HCT116 (cell line): ENCODE data around the gene CCR2. TPM values are rescaled to one million over a fixed set of nuclear protein-coding genes. Genes with fewer than 3 reads are reported as not detected.

Experiments used
- ATAC-seq: fragments of 200-7000 bp; cut with Tn5 transposase; 2 replicates; pipeline ENCODE4 v1.9.1; 2020; ENCODE audit warnings: mild to moderate bottlenecking, moderate library complexity
- BruUV-seq: library from RNA; stranded (reverse); fragments of 400-500 nt; replicated peaks from 2 replicates; lab custom pipeline; 2021; lab: Mats Ljungman, UMichigan
- CTCF ChIA-PET: fragments of 300-600 bp; sonication (Branson Sonifier 250); formaldehyde crosslinking; loops from one replicate; lab custom pipeline; 2021; ENCODE audit warnings: antibody characterized with exemption; lab: Charles Lee
- POLR2A ChIA-PET: fragments of 300-600, 350-600 bp; sonication (Branson Sonifier 250); formaldehyde crosslinking; loops from one replicate; lab custom pipeline; 2021; ENCODE audit warnings: antibody characterized with exemption; lab: Charles Lee
- RAD21 ChIA-PET, 2 experiments: fragments of 300-600 bp; sonication (Branson Sonifier 250); formaldehyde crosslinking; loops; one replicate each; lab custom pipeline; 2023; ENCODE audit warnings: low total read pairs in 2 of 2; ENCODE audit not compliant: uncharacterized antibody in 2 of 2, unreplicated experiment in 2 of 2, low non-redundant PET in 1 of 2; lab: Charles Lee
- DNase-seq: peaks from one replicate; pipeline ENCODE4 v3.0.0-alpha.2; 2010; ENCODE audit warnings: low read depth, low spot score
- H2AFZ ChIP-seq: fragments of 200-600 bp; shearing (Covaris generic), sonication (generic); 2 replicates; pipeline ENCODE4 v1.6.1; 2017; ENCODE audit warnings: low read depth, mixed run types, mixed read lengths, antibody characterized with exemption, low read length; ENCODE audit not compliant: poor library complexity, severe bottlenecking
- H3K27ac ChIP-seq: 2 replicates; pipeline ENCODE4 v1.5.1; 2012; ENCODE audit warnings: low read depth, low read length
- H3K27me3 ChIP-seq: fragments of 200-600 bp; sonication (generic); 2 replicates; pipeline ENCODE4 v1.6.1; 2016; ENCODE audit warnings: mixed run types, low read length, mixed read lengths; ENCODE audit not compliant: insufficient read depth
- H3K36me3 ChIP-seq, 2 experiments: fragments of 200-500 bp in 1 of 2; fragments of 200-600 bp in 1 of 2; sonication (Bioruptor generic) in 1 of 2; sonication (generic) in 1 of 2; 2 replicates each; pipeline versions ENCODE4 v1.5.1 to v1.6.1; 2014 to 2016; ENCODE audit warnings: low read length in 2 of 2, inconsistent platforms in 1 of 2, mixed read lengths in 1 of 2, mixed run types in 1 of 2; ENCODE audit not compliant: insufficient read depth in 2 of 2, control insufficient read depth in 1 of 2
- H3K4me1 ChIP-seq, 2 experiments: fragments of 200-600 bp in 1 of 2; sonication (generic) in 1 of 2; 2 replicates each; pipeline versions ENCODE4 v1.5.1 to v1.6.1; 2012 to 2017; ENCODE audit warnings: low read length in 2 of 2, inconsistent platforms in 1 of 2, mild to moderate bottlenecking in 1 of 2, mixed read lengths in 1 of 2, mixed run types in 1 of 2, moderate library complexity in 1 of 2; ENCODE audit not compliant: insufficient read depth in 2 of 2, control insufficient read depth in 1 of 2
- H3K4me2 ChIP-seq: fragments of 200-600 bp; sonication (generic); 2 replicates; pipeline ENCODE4 v1.6.1; 2017; ENCODE audit warnings: mixed run types, low read length, mixed read lengths
- H3K4me3 ChIP-seq, 2 experiments: fragments of 200-600 bp in 1 of 2; sonication (generic) in 1 of 2; replicated peaks in 1 of 2; 2 replicates each; pipeline ENCODE4 v1.5.1; 2011 to 2016; ENCODE audit warnings: low read length in 2 of 2, control low read depth in 1 of 2, low read depth in 1 of 2, mild to moderate bottlenecking in 1 of 2, mixed read lengths in 1 of 2, mixed run types in 1 of 2
- H3K79me2 ChIP-seq: fragments of 200-600 bp; sonication (generic); 2 replicates; pipeline ENCODE4 v1.6.1; 2017; ENCODE audit warnings: mild to moderate bottlenecking, mixed run types, low read length, moderate library complexity, mixed read lengths; ENCODE audit not compliant: insufficient read depth
- H3K9ac ChIP-seq: fragments of 200-600 bp; sonication (generic); 2 replicates; pipeline ENCODE4 v1.6.1; 2016; ENCODE audit warnings: low read length, mixed read lengths
- H3K9me2 ChIP-seq: fragments of 200-600 bp; sonication (generic), shearing (Covaris generic); 2 replicates; pipeline ENCODE4 v1.6.1; 2017; ENCODE audit warnings: mixed run types, mild to moderate bottlenecking, moderate library complexity; ENCODE audit not compliant: insufficient read depth
- H3K9me3 ChIP-seq, 2 experiments: fragments of 200-500 bp in 1 of 2; fragments of 200-600 bp in 1 of 2; sonication (Bioruptor generic) in 1 of 2; sonication (generic) in 1 of 2; 2 replicates each; pipeline ENCODE4 v1.6.1; 2014 to 2017; ENCODE audit warnings: low read length in 2 of 2, mixed read lengths in 2 of 2, inconsistent platforms in 1 of 2, low read depth in 1 of 2, mild to moderate bottlenecking in 1 of 2, mixed run types in 1 of 2, moderate library complexity in 1 of 2; ENCODE audit not compliant: control insufficient read depth in 1 of 2, insufficient read depth in 1 of 2
- H4K20me1 ChIP-seq: fragments of 200-600 bp; sonication (generic), shearing (Covaris generic); 2 replicates; pipeline ENCODE4 v1.6.1; 2017; ENCODE audit warnings: mixed run types, mild to moderate bottlenecking, moderate library complexity; ENCODE audit not compliant: insufficient read depth
- CTCF ChIP-seq, 3 experiments: fragments of 200-600 bp in 1 of 3; sonication (generic) in 1 of 3; IDR thresholded peaks in 2 of 3; conservative IDR thresholded peaks in 1 of 3; 2 replicates each; pipeline ENCODE4 v1.5.1; 2012 to 2017; ENCODE audit warnings: low read depth in 2 of 3, low read length in 2 of 3, antibody characterized with exemption in 1 of 3, borderline replicate concordance in 1 of 3, control low read depth in 1 of 3, mild to moderate bottlenecking in 1 of 3, mixed read lengths in 1 of 3, mixed run types in 1 of 3, moderate library complexity in 1 of 3; ENCODE audit not compliant: insufficient read depth in 1 of 3
- ELF1 ChIP-seq: IDR thresholded peaks from 2 replicates; pipeline ENCODE4 v1.6.1; 2012; ENCODE audit warnings: low read depth, borderline replicate concordance
- EZH2 ChIP-seq: fragments of 200-600 bp; sonication (generic); IDR thresholded peaks from 2 replicates; pipeline ENCODE4 v1.6.1; 2017; ENCODE audit warnings: antibody characterized with exemption, mixed run types
- EZH2phosphoT487 ChIP-seq: fragments of 200-600 bp; IDR thresholded peaks from 2 replicates; pipeline ENCODE4 v1.6.1; 2018; ENCODE audit warnings: antibody characterized with exemption, borderline replicate concordance
- FOSL1 ChIP-seq: IDR thresholded peaks from 2 replicates; pipeline ENCODE4 v1.6.1; 2012; ENCODE audit warnings: low read depth
- JUND ChIP-seq: IDR thresholded peaks from 2 replicates; pipeline ENCODE4 v1.6.1; 2012
- MAX ChIP-seq: IDR thresholded peaks from 2 replicates; pipeline ENCODE4 v1.6.1; 2012
- RAD21 ChIP-seq: IDR thresholded peaks from 2 replicates; pipeline ENCODE4 v1.6.1; 2012; ENCODE audit warnings: low read depth, mild to moderate bottlenecking
- YY1 ChIP-seq: IDR thresholded peaks from 2 replicates; pipeline ENCODE4 v1.6.1; 2011; ENCODE audit warnings: low read length, low read depth, moderate library complexity, mild to moderate bottlenecking; ENCODE audit not compliant: insufficient replicate concordance; ENCODE audit errors: extremely low read depth
- ZBTB33 ChIP-seq: IDR thresholded peaks from 2 replicates; pipeline ENCODE4 v1.6.1; 2011; ENCODE audit warnings: mild to moderate bottlenecking, low read length, moderate library complexity; ENCODE audit not compliant: insufficient replicate concordance; ENCODE audit errors: extremely low read depth
- intact Hi-C: fragments of 100-400 bp; cut with micrococcal nuclease; formaldehyde crosslinking; loops from 2 replicates; pipeline ENCODE4 v1.10.0; 2022
- total RNA-seq: library from RNA; stranded (reverse); gene quantifications from one replicate; pipeline ENCODE4 v1.2.1, GENCODE V29; 2021; ENCODE audit not compliant: unreplicated experiment
- TF ChIP-seq, protein P1 (sequence below): IDR thresholded peaks from 2 replicates; pipeline ENCODE4 v1.6.1; 2012; ENCODE audit warnings: low read depth

The CCR2 gene
- total RNA-seq, 1 experiment from 2014 or later: not detected

GRCh38 chr3:46334741-46335478 lies 19.0 kb upstream of the CCR2 start:
- no peaks in the 10 kb centered on the region for H3K36me3 ChIP-seq
- CTCF ChIA-PET: no interaction called here
- no peak overlapping the region for H3K4me3 ChIP-seq
- H3K27me3 ChIP-seq: no peaks in the 10 kb centered on the region
- H3K79me2 ChIP-seq: no peaks in the 10 kb centered on the region
- no peaks in the 10 kb centered on the region for H4K20me1 ChIP-seq
- DNase-seq (no peak), ATAC-seq (no peak)
- no peaks in the 10 kb centered on the region for H3K4me1 ChIP-seq
- no peaks in the 10 kb centered on the region for H3K9me2 ChIP-seq
- no peak overlapping the region for H3K27ac ChIP-seq
- BruUV-seq: no TSS peak
- POLR2A ChIA-PET: no interaction called here
- peaks cover 0 to 6% of the 10 kb centered on the region in 2 experiments; a peak in 2 of 4 replicates for H3K9me3 ChIP-seq
- RAD21 ChIA-PET: no interaction called here
- intact Hi-C loops: no loop called here
- H3K9ac ChIP-seq: no peak overlapping the region
- H2AFZ ChIP-seq: no peak overlapping the region
- TF ChIP-seq ZBTB33 (no peak), EZH2phosphoT487 (no peak), RAD21 (no peak)
- no peak overlapping the region for H3K4me2 ChIP-seq

GRCh38 chr3:46335541-46335940 lies 18.4 kb upstream of the CCR2 start:
- POLR2A ChIA-PET: no interaction called here
- Histone ChIP-seq H3K79me2 (no peaks in the 10 kb centered on the region), H3K4me2 (no peak overlapping the region), H3K9me3 (peaks cover 0 to 6% of the 10 kb centered on the region in 2 experiments; a peak in 2 of 4 replicates), H3K4me1 (no peaks in the 10 kb centered on the region), H3K36me3 (no peaks in the 10 kb centered on the region), H2AFZ (no peak overlapping the region), H3K27me3 (no peaks in the 10 kb centered on the region), H3K9ac (no peak overlapping the region), H3K27ac (no peak overlapping the region), H3K4me3 (no peak overlapping the region), H3K9me2 (no peaks in the 10 kb centered on the region), H4K20me1 (no peaks in the 10 kb centered on the region)
- intact Hi-C loops: no loop called here
- DNase-seq (no peak), ATAC-seq (no peak)
- no TSS peak for BruUV-seq
- RAD21 ChIA-PET: no interaction called here
- CTCF ChIA-PET: no interaction called here
- TF ChIP-seq MAX: no peak
- TF ChIP-seq, protein P1, sequence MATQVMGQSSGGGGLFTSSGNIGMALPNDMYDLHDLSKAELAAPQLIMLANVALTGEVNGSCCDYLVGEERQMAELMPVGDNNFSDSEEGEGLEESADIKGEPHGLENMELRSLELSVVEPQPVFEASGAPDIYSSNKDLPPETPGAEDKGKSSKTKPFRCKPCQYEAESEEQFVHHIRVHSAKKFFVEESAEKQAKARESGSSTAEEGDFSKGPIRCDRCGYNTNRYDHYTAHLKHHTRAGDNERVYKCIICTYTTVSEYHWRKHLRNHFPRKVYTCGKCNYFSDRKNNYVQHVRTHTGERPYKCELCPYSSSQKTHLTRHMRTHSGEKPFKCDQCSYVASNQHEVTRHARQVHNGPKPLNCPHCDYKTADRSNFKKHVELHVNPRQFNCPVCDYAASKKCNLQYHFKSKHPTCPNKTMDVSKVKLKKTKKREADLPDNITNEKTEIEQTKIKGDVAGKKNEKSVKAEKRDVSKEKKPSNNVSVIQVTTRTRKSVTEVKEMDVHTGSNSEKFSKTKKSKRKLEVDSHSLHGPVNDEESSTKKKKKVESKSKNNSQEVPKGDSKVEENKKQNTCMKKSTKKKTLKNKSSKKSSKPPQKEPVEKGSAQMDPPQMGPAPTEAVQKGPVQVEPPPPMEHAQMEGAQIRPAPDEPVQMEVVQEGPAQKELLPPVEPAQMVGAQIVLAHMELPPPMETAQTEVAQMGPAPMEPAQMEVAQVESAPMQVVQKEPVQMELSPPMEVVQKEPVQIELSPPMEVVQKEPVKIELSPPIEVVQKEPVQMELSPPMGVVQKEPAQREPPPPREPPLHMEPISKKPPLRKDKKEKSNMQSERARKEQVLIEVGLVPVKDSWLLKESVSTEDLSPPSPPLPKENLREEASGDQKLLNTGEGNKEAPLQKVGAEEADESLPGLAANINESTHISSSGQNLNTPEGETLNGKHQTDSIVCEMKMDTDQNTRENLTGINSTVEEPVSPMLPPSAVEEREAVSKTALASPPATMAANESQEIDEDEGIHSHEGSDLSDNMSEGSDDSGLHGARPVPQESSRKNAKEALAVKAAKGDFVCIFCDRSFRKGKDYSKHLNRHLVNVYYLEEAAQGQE: no peak
- TF ChIP-seq EZH2: no peak
- no peak for TF ChIP-seq ELF1
- no peak for TF ChIP-seq YY1
- no peak for TF ChIP-seq CTCF (IDR thresholded peaks at IDR 0.05 in 2 of 3, conservative IDR thresholded peaks at IDR 0.05 in 1 of 3; ENCODE audit: borderline replicate concordance in 1 of 3, insufficient read depth in 1 of 3, low read depth in 2 of 3, low read length in 2 of 3)
- no peak for TF ChIP-seq JUND
- TF ChIP-seq FOSL1: no peak
